Measurements from ENCODE around the gene MYH11. TPM values are rescaled to one million over a fixed set of nuclear protein-coding genes. Genes with fewer than 3 reads are reported as not detected.
A peak's percentile ranks its signal among the peaks of the same experiment; 100 is the strongest.

Gene MYH11
- 1,000 to 10,000 TPM in 1 of 2 donors, 100 to 1,000 TPM in 1; 968 to 2,091 TPM for total RNA-seq

GRCh38 chr16:15856901-15857698 is at the start of gene MYH11:
MYH11 (minus strand) TSS chr16:15857028; CDS start chr16:15838252, 18,776 bp downstream.
- Histone ChIP-seq H3K27ac (peak within 1 kb of the TSS; percentile 58 to 73), H3K27me3 (replicated peaks; ENCODE audit: insufficient read depth) (peaks cover 4% of the 10 kb centered on the region), H3K4me1 (replicated peaks) (no peaks in the 10 kb centered on the region), H3K36me3 (no peaks in the 10 kb centered on the region), H3K4me3 (peak within 1 kb of the TSS; percentile 22 to 35), H3K9me3 (no peaks in the 10 kb centered on the region)
- intact Hi-C loops (cut with DNase I), result no loop called here
- DNase-seq (ENCODE audit: low spot score), result no peak
- 2% methylated on average over 46 of the region's 49 CpGs for WGBS
- peak; percentile 46 for TF ChIP-seq POLR2AphosphoS5 (IDR thresholded peaks at IDR 0.05)
- no peak for TF ChIP-seq POLR2A (IDR thresholded peaks at IDR 0.05)
- TF ChIP-seq CTCF (IDR thresholded peaks at IDR 0.05), result peak in 1 of 4 experiments; percentile 31

GRCh38 chr16:15906439-15906838 is 49.6 kb upstream of the MYH11 start:
- Histone ChIP-seq H3K27ac (no peak overlapping the region), H3K4me3 (no peak overlapping the region), H3K36me3 (no peaks in the 10 kb centered on the region), H3K9me3 (no peaks in the 10 kb centered on the region), H3K4me1 (replicated peaks) (no peaks in the 10 kb centered on the region), H3K27me3 (replicated peaks; ENCODE audit: insufficient read depth) (no peaks in the 10 kb centered on the region)
- DNase-seq (ENCODE audit: low spot score), result no peak
- 66% methylated on average over 2 of the region's 2 CpGs for WGBS
- no peak for TF ChIP-seq POLR2A (IDR thresholded peaks at IDR 0.05)
- no peak for TF ChIP-seq CTCF (IDR thresholded peaks at IDR 0.05)
- TF ChIP-seq POLR2AphosphoS5 (IDR thresholded peaks at IDR 0.05), result no peak
- intact Hi-C loops (cut with DNase I), result no loop called here

- Histone ChIP-seq H3K9me3 (no peaks in the 10 kb centered on the region), H3K27ac (no peak overlapping the region), H3K4me1 (replicated peaks) (peaks cover 7% of the 10 kb centered on the region), H3K27me3 (replicated peaks; ENCODE audit: insufficient read depth) (no peaks in the 10 kb centered on the region), H3K4me3 (no peak overlapping the region), H3K36me3 (no peaks in the 10 kb centered on the region)
- WGBS, result 94% methylated on average over 5 of the region's 5 CpGs
- DNase-seq (ENCODE audit: low spot score), result no peak
- TF ChIP-seq POLR2AphosphoS5 (IDR thresholded peaks at IDR 0.05), result no peak
- TF ChIP-seq CTCF (IDR thresholded peaks at IDR 0.05), result no peak
- TF ChIP-seq POLR2A (IDR thresholded peaks at IDR 0.05), result no peak
- intact Hi-C loops (cut with DNase I), result no loop called here
These were observed 47.1 kb upstream of the MYH11 start for GRCh38 chr16:15903960-15904359.

- DNase-seq (ENCODE audit: low spot score), result no peak
- Histone ChIP-seq H3K4me1 (replicated peaks) (peaks cover 7% of the 10 kb centered on the region), H3K36me3 (no peaks in the 10 kb centered on the region), H3K27me3 (replicated peaks; ENCODE audit: insufficient read depth) (no peaks in the 10 kb centered on the region), H3K27ac (no peak overlapping the region), H3K9me3 (no peaks in the 10 kb centered on the region), H3K4me3 (no peak overlapping the region)
- TF ChIP-seq POLR2A (IDR thresholded peaks at IDR 0.05) (no peak), CTCF (IDR thresholded peaks at IDR 0.05) (no peak), POLR2AphosphoS5 (IDR thresholded peaks at IDR 0.05) (no peak)
- WGBS, result 73% methylated on average over 6 of the region's 6 CpGs
- intact Hi-C loops (cut with DNase I), result no loop called here
These were observed 44.2 kb upstream of the MYH11 start for GRCh38 chr16:15900901-15901500.

All from prostate gland (tissue), 2 donors.